HG03097 (cell line): ENCODE measurements around the gene CLASP1.

Experiments used
- ATAC-seq: cut with Tn5 transposase; IDR thresholded peaks from one replicate; pipeline ENCODE4 v1.9.1; 2021; ENCODE audit not compliant: unreplicated experiment, low FRiP score

CLASP1 gene

DNA sequence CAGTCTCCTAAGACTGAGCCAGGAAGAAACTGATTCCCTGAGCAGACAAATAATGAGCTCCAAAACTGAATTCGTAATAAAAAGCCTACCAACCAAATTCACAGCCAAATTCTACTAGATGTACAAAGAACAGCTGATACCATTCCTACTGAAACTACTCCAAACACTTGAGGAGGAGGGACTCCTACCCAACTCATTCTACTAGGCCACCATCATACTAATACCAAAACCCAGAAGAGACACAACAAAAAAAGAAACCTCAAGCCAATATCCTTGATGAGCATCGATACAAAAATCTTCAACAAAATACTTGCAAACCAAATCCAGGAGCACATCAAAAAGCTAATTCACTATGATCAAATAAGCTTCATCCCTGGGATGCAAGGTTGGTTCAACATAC lies 98.6 kb downstream of the CLASP1 start:
- no peak for ATAC-seq

DNA sequence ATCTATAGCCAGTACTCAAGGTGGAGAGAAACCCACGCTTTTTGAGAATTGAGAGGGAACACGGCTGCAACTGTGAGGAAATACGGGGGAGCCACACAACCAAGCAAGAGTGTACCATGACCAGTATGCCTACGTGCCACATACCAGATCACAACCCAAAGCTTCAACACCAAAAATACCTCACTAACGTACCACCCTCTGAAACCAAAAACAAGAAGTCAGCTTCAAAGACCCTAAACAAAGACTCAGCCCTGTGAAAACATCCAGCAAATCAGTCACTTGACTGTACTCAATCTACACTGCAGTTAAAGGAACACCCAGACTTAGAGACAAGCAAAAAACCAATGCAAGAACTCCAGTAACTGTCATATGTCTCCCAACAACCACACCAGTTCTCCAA lies 101.6 kb downstream of the CLASP1 start:
- ATAC-seq, result no peak

DNA sequence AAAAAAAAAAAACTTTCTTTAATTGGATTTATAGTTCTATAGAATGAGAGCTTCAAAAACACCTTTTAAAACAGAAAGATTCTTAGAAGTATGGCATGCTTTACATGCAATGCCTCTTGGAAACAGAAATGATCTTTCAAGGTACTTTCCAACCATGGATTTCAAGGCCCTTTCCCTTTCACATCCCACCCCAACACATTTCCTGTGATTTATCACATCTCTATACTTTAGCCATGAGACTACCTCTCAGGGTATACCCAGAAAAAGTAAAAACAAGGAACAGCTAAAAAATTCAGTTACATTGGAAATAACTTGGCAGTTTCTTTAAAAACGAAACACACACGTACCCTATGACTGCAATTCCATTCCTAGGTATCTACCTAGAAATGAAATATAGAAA lies 103.3 kb downstream of the CLASP1 start:
- ATAC-seq, result no peak

GRCh38 chr2:121545257-121545656 lies 104.0 kb downstream of the CLASP1 start:
- no peak for ATAC-seq

DNA sequence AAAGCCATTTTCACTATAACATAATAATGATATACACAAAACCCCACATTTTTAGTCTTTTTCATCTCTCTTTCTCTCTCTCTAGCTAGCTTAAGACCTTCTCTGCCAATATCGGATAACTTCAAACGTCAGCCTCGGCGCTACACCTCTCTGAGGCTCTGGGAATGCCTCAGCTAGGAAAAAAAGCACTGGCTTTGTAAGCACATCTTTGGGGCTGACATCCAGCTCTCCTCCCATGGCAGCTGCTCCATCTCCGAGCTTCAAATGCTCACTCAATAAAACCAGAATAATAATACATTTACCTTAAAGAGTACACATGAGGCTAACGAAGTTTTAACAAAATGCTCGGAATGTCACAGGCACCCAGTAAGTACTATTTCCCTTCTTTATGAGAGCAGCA lies 107.8 kb downstream of the CLASP1 start:
- ATAC-seq, result no peak

DNA sequence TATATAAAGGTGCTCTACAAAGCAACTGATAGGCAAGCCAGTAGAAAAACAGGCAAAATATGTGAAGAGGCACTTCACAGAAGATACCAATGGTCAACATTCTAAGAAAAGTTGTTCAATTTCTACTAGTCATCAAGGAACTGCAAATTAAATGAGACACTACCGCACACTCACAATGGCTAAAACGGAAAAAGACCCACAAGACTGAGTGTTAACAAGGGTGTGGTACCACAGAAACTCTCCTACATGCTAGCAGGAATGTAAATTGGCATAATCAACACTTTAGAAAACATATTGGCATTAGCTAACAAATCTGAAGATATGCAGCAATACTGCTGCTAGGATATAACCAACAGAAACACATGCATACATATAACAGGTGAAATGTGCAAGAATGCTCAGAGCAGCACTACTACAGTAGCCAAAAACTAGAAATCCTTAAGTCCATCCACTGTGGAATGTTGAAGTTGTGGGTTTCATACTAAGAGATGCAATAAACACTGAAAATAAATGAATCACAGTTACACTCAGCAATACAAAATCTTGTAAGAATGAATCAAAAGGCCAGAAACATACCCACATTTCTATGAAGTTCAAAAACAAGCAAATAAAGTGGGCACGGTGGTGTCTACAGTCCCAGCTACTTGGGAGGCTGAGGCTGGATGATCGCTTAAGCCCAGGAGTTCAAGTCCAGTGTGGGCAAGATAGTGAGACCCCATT lies 109.4 kb downstream of the CLASP1 start:
- no peak for ATAC-seq

- ATAC-seq, result no peak
These were observed 112.3 kb downstream of the CLASP1 start for GRCh38 chr2:121536850-121537557.

- ATAC-seq, result no peak
These were observed 112.9 kb downstream of the CLASP1 start for GRCh38 chr2:121536347-121536746.

DNA sequence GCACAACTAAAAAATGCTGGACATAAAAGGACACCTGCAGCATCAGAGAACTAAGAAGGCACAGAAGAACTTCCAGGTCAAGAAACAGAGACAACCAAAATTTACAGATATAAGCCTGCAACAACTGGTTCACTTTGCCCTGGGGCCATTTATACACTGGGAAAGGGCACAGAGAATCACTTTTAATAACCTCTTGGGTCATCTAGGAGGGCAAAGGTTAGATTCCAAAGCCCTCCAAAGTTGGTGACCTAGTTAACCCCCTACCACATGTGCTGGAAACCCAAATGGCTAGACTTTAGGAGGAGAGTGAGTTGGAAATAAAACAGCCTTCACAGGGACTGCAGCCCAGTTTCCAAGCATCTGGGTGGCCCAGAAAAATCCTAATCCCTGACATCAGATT lies 115.3 kb downstream of the CLASP1 start:
- ATAC-seq, result no peak

GRCh38 chr2:121532894-121533293 lies 116.4 kb downstream of the CLASP1 start:
- ATAC-seq, result no peak

DNA sequence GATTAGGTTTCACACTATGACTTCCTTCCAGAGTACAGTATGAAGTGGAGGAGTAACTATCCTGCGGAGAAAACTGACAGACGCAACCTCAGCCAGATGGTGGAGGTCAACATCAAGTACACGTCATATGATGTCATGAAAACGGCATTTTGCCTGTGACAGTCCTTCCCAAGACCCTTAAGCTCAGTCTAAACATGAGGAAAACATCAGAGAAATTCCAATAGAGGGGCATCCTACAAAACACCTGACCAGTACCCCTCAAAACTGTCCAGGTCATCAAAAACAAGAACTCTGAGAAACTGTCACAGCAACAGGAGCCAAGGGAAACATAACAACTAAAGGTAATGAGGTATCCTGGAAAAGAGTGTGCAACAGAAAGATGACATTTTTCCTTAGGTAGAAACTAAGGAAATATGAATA lies 116.9 kb downstream of the CLASP1 start:
- ATAC-seq, result no peak

GRCh38 chr2:121530212-121530705 lies 119.0 kb downstream of the CLASP1 start:
- ATAC-seq, result peak; percentile 51

- peak; percentile 3 for ATAC-seq
These were observed 119.6 kb downstream of the CLASP1 start for GRCh38 chr2:121529439-121530211.

- no peak for ATAC-seq
These were observed 122.1 kb downstream of the CLASP1 start for GRCh38 chr2:121527009-121527682.

DNA sequence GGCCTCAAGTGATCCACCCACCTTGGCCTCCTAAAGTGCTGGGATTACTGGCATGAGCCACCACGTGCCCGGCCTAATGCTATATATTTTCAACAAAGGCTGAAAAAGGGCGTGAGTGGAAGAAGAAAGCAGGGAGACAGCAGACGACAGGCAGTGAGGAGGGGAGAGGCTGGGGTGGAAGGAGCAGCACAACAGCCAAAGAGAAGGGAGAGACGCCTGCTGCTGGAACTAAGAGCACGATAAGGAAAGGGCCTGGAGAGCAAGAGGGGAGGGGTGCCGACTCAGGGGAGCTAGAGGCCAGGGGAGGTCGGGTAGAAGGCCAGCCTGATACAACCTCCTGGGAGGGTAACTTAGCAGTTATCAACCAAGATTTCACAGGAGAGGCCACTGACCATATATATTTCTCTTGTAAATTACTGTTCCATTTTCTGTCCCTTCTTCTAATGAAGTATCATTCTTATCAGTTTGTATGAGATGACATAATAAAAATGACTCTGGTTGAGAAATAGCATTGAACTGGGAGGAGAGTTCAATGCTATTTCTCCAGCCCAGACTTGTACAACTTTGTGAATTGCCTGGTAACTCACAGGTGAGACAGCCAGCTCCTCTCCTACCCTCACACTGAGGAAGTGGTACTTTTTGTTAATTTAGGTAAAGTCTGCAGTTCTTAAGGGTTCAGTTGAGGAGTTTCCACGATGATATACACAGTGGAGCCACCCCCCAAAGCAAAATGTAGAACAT lies 124.4 kb downstream of the CLASP1 start:
- no peak for ATAC-seq

- no peak for ATAC-seq
These were observed 127.9 kb downstream of the CLASP1 start for GRCh38 chr2:121521359-121521758.

GRCh38 chr2:121520641-121520994 lies 128.6 kb downstream of the CLASP1 start:
- ATAC-seq, result no peak

- ATAC-seq, result no peak
These were observed 129.3 kb downstream of the CLASP1 start for GRCh38 chr2:121519732-121520640.

- ATAC-seq, result no peak
These were observed 130.1 kb downstream of the CLASP1 start for GRCh38 chr2:121519153-121519552.
